Activated T-cell treated with anti-CD3 and anti-CD28 coated beads, Interleukin-2, amount 50 U/mL, for 72 hours (primary cell): ENCODE results near the gene TGFB2. TPM values are rescaled to one million over a fixed set of nuclear protein-coding genes. Genes with fewer than 3 reads are reported as not detected.

Experiments used
- ATAC-seq, 2 donors: fragments of 150-1000 bp; cut with Tn5 transposase; replicated peaks in 1 of 2; 2 replicates each; pipeline ENCODE4 v1.10.0; 2021; ENCODE audit warnings: moderate library complexity in 2 of 2, mild to moderate bottlenecking in 1 of 2
- DNase-seq, 2 donors: peaks; one replicate each; pipeline ENCODE4 v3.0.0; 2021 to 2022; ENCODE audit warnings: mixed read lengths in 1 of 2
- H3K27ac Mint-ChIP-seq: one replicate; pipeline ENCODE4 v1.8.0; 2022; ENCODE audit warnings: mild to moderate bottlenecking, moderate library complexity, mixed read lengths
- H3K27me3 Mint-ChIP-seq: one replicate; pipeline ENCODE4 v1.8.0; 2022; ENCODE audit warnings: low read depth, mixed read lengths
- H3K36me3 Mint-ChIP-seq, 2 donors: one replicate each; pipeline ENCODE4 v1.8.0; 2022; ENCODE audit warnings: mixed read lengths in 2 of 2, mild to moderate bottlenecking in 1 of 2; ENCODE audit not compliant: insufficient read depth in 2 of 2
- H3K4me1 Mint-ChIP-seq: one replicate; pipeline ENCODE4 v1.8.0; 2022; ENCODE audit warnings: low read depth, mixed read lengths
- H3K4me3 Mint-ChIP-seq, 2 donors: one replicate each; pipeline ENCODE4 v1.8.0; 2022; ENCODE audit warnings: mild to moderate bottlenecking in 2 of 2, mixed read lengths in 2 of 2, moderate library complexity in 2 of 2
- H3K9me3 Mint-ChIP-seq, 2 donors: one replicate each; pipeline ENCODE4 v1.8.0; 2022; ENCODE audit warnings: mixed read lengths in 2 of 2
- total RNA-seq, 2 donors: library from RNA; stranded (reverse); gene quantifications; one replicate each; pipeline ENCODE4 v1.2.3, GENCODE V29; 2022

TGFB2 gene
- total RNA-seq, result not detected

GRCh38 chr1:218344814-218345672 lies at the start of gene TGFB2:
Gene TGFB2 (plus strand): TSS chr1:218345336. CDS start chr1:218346702, 1,366 bp downstream.
- Mint-ChIP-seq H3K4me3 (no peak within 1 kb of the TSS), H3K4me1 (peaks cover 17% of the 10 kb centered on the region), H3K27me3 (peaks cover 7% of the 10 kb centered on the region), H3K36me3 (peaks cover 2 to 7% of the 10 kb centered on the region in 2 donors), H3K27ac (no peak within 1 kb of the TSS), H3K9me3 (no peaks in the 10 kb centered on the region)
- DNase-seq (peak in 1 of 2 donors; percentile 4), ATAC-seq (peak; percentile 48 to 56)

DNA sequence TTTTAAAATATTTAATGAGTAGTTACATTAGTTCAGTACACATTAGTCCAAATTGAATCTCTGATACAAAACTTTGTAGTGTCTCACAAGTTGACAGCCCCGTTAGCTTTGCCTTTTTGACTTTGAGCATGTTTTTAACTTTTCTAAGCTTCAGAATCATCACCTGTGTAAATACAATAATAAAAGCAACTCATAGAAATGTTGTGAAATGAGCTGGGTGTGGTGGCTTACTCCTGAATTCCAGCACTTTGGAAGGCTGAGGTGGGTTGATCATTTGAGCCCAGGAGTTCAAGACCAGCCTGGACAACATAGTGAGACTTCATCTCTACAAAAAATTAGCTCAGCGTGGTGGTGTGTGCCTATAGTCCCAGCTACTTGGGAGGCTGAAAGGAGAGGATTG lies 49.0 kb upstream of the TGFB2 start:
- DNase-seq (no peak), ATAC-seq (no peak)
- Mint-ChIP-seq H3K4me1 (peaks cover 17% of the 10 kb centered on the region), H3K9me3 (no peaks in the 10 kb centered on the region), H3K27me3 (no peaks in the 10 kb centered on the region), H3K36me3 (peaks cover 0 to 2% of the 10 kb centered on the region in 2 donors), H3K27ac (no peak overlapping the region), H3K4me3 (no peak overlapping the region)

- ATAC-seq, result no peak
- no peak for DNase-seq
- no peaks in the 10 kb centered on the region for H3K27me3 Mint-ChIP-seq
- peaks cover 0 to 2% of the 10 kb centered on the region in 2 donors for H3K36me3 Mint-ChIP-seq
- no peaks in the 10 kb centered on the region for H3K9me3 Mint-ChIP-seq
- H3K4me1 Mint-ChIP-seq, result peaks cover 24% of the 10 kb centered on the region
- no peak overlapping the region for H3K27ac Mint-ChIP-seq
- H3K4me3 Mint-ChIP-seq, result no peak overlapping the region
These were observed 47.7 kb upstream of the TGFB2 start for GRCh38 chr1:218297461-218297860.

- H3K27ac Mint-ChIP-seq, result no peak overlapping the region
- ATAC-seq, result no peak
These were observed 47.3 kb upstream of the TGFB2 start for GRCh38 chr1:218297867-218298266.

DNA sequence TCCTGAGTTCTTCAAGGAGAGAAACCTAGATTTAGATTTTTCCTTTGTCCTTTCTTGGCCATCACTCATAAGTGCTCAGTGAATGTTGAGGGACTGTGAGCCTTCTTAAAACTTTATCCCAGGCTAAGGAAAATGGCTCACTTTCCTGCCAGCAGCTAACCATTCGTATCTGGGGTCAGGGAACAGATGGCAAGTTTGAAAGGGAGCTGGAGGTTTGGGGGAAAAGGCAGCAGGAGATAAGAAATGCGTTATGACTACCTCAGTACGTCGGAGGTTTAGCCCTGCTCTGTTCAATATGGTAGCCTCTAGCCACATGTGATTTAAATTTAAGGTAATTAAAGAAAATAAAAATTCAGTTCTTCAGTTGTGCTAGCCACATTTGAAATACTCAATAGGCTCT lies 46.7 kb upstream of the TGFB2 start:
- H3K4me1 Mint-ChIP-seq, result peaks cover 30% of the 10 kb centered on the region
- H3K4me3 Mint-ChIP-seq, result no peak overlapping the region
- H3K9me3 Mint-ChIP-seq, result no peaks in the 10 kb centered on the region
- no peaks in the 10 kb centered on the region for H3K27me3 Mint-ChIP-seq
- no peak for DNase-seq
- H3K27ac Mint-ChIP-seq, result no peak overlapping the region
- no peak for ATAC-seq
- H3K36me3 Mint-ChIP-seq, result peaks cover 0 to 2% of the 10 kb centered on the region in 2 donors

More at GRCh38 chr1:218297867-218298266, 47.3 kb upstream of the TGFB2 start:
- DNase-seq, result no peak
- Mint-ChIP-seq H3K4me3 (no peak overlapping the region), H3K4me1 (peaks cover 25% of the 10 kb centered on the region), H3K9me3 (no peaks in the 10 kb centered on the region), H3K36me3 (peaks cover 0 to 2% of the 10 kb centered on the region in 2 donors), H3K27me3 (no peaks in the 10 kb centered on the region)

- Mint-ChIP-seq H3K36me3 (peaks cover 0 to 4% of the 10 kb centered on the region in 2 donors), H3K27ac (peak overlapping the region; percentile 54)
These were observed 45.7 kb upstream of the TGFB2 start for GRCh38 chr1:218299416-218299815.

GRCh38 chr1:218301217-218301616 lies 43.9 kb upstream of the TGFB2 start:
- H3K27me3 Mint-ChIP-seq, result no peaks in the 10 kb centered on the region
- no peak overlapping the region for H3K4me3 Mint-ChIP-seq
- H3K9me3 Mint-ChIP-seq, result no peaks in the 10 kb centered on the region
- H3K27ac Mint-ChIP-seq, result no peak overlapping the region
- peaks cover 0 to 4% of the 10 kb centered on the region in 2 donors for H3K36me3 Mint-ChIP-seq
- ATAC-seq (no peak), DNase-seq (no peak)
- H3K4me1 Mint-ChIP-seq, result peaks cover 31% of the 10 kb centered on the region

More at GRCh38 chr1:218299416-218299815, 45.7 kb upstream of the TGFB2 start:
- no peaks in the 10 kb centered on the region for H3K27me3 Mint-ChIP-seq
- no peak overlapping the region for H3K4me3 Mint-ChIP-seq
- peaks cover 32% of the 10 kb centered on the region for H3K4me1 Mint-ChIP-seq
- ATAC-seq (no peak), DNase-seq (no peak)
- no peaks in the 10 kb centered on the region for H3K9me3 Mint-ChIP-seq

DNA sequence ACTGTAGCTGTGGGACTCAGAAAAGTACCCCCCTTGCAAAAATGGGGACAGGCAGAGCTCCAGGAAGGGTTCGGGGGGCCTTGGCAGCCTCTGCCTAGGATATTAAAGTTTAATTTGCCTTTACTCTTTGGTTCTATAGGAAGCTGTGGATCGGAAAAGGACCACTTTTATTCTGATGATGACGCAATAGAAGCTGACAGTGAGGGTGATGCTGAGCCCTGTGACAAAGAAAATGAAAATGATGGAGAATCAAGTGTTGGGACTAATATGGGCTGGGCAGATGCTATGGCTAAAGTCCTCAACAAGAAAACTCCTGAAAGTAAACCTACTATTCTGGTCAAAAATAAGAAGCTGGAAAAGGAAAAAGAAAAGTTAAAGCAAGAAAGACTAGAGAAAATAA lies 43.0 kb upstream of the TGFB2 start:
- no peak overlapping the region for H3K27ac Mint-ChIP-seq

GRCh38 chr1:218303176-218303879 lies 41.8 kb upstream of the TGFB2 start:
- no peak for DNase-seq
- Mint-ChIP-seq H3K27me3 (no peaks in the 10 kb centered on the region), H3K4me1 (peaks cover 19% of the 10 kb centered on the region), H3K4me3 (no peak overlapping the region), H3K9me3 (no peaks in the 10 kb centered on the region), H3K27ac (no peak overlapping the region), H3K36me3 (peaks cover 2 to 5% of the 10 kb centered on the region in 2 donors)
- peak in 1 of 2 donors; percentile 50 for ATAC-seq

More for the DNA sequence above, 43.0 kb upstream of the TGFB2 start:
- no peaks in the 10 kb centered on the region for H3K27me3 Mint-ChIP-seq
- H3K4me1 Mint-ChIP-seq, result peaks cover 22% of the 10 kb centered on the region
- DNase-seq (no peak), ATAC-seq (no peak)
- H3K4me3 Mint-ChIP-seq, result no peak overlapping the region
- H3K9me3 Mint-ChIP-seq, result no peaks in the 10 kb centered on the region
- peaks cover 0 to 5% of the 10 kb centered on the region in 2 donors for H3K36me3 Mint-ChIP-seq

- DNase-seq (peak in 1 of 2 donors; percentile 18), ATAC-seq (peak; percentile 31 to 41)
- H3K4me1 Mint-ChIP-seq, result peaks cover 19% of the 10 kb centered on the region
- no peak overlapping the region for H3K27ac Mint-ChIP-seq
- peaks cover 2 to 8% of the 10 kb centered on the region in 2 donors for H3K36me3 Mint-ChIP-seq
- H3K4me3 Mint-ChIP-seq, result no peak overlapping the region
- H3K27me3 Mint-ChIP-seq, result no peaks in the 10 kb centered on the region
- H3K9me3 Mint-ChIP-seq, result no peaks in the 10 kb centered on the region
These were observed 40.7 kb upstream of the TGFB2 start for GRCh38 chr1:218304281-218305039.

GRCh38 chr1:218305472-218306064 lies 39.6 kb upstream of the TGFB2 start:
- no peaks in the 10 kb centered on the region for H3K27me3 Mint-ChIP-seq
- no peaks in the 10 kb centered on the region for H3K9me3 Mint-ChIP-seq
- ATAC-seq (no peak), DNase-seq (no peak)
- peaks cover 19% of the 10 kb centered on the region for H3K4me1 Mint-ChIP-seq
- H3K27ac Mint-ChIP-seq, result no peak overlapping the region
- H3K4me3 Mint-ChIP-seq, result no peak overlapping the region
- H3K36me3 Mint-ChIP-seq, result peaks cover 2 to 8% of the 10 kb centered on the region in 2 donors

DNA sequence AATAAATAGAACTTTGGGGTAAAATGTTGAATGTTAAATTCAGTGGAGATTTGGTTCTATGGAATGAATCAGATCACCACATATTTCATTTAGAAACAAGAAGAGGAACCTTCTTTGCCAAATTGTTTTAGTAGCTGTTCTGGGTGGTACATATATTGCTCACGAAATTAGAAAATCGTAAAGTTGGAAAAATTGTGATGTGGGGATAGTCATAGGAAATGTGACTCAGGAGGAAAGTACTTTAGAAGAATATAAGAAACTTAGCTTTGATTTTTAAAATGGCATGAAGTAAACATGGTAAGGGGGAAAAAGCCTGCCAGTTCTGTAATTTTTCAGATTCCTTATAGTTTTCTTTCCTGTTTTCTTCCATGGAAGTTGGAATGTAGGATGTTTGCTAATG lies 32.6 kb upstream of the TGFB2 start:
- peaks cover 6 to 21% of the 10 kb centered on the region in 2 donors for H3K36me3 Mint-ChIP-seq
- no peak for DNase-seq
- H3K9me3 Mint-ChIP-seq, result no peaks in the 10 kb centered on the region
- H3K27ac Mint-ChIP-seq, result peak overlapping the region; percentile 42
- H3K4me3 Mint-ChIP-seq, result no peak overlapping the region
- H3K27me3 Mint-ChIP-seq, result no peaks in the 10 kb centered on the region
- H3K4me1 Mint-ChIP-seq, result peaks cover 13% of the 10 kb centered on the region
- ATAC-seq, result no peak
